ENCODE measurements around the gene RRN3.
"Not testable (repeated sequence)": the region's sequence is repeated elsewhere in the genome, so short reads cannot be mapped to it uniquely, and the experiment has no call there.

DNA sequence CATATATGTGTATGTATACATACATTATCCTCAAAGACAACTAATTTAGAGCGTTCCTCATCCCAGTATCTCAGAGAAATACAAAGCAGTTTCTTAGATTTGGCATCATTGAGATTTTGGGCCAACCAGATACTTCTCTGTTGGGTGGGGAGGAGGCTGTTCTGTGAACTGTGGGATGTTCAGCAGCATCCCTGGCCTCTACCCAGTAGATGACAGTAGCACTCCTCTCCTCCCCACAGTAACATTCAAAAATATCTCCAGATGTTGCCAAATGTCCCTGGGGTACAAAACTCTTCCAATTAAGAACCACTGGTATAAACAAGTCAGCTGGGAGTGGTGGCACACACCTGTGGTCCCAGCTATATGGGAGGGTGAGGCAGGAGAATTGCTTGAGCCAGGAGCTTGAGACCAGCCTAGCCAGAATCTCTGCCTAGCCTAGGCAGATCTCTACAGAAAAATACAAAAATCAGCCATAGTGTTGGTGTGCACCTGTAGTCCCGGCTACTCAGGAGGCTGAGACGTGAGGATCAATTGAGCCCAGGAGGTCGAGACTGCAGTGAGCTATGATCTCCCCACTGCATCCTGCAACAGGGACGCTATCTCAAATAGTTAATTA lies 6.4 kb upstream of the RRN3 start:
- TF ChIP-seq, protein P1, sequence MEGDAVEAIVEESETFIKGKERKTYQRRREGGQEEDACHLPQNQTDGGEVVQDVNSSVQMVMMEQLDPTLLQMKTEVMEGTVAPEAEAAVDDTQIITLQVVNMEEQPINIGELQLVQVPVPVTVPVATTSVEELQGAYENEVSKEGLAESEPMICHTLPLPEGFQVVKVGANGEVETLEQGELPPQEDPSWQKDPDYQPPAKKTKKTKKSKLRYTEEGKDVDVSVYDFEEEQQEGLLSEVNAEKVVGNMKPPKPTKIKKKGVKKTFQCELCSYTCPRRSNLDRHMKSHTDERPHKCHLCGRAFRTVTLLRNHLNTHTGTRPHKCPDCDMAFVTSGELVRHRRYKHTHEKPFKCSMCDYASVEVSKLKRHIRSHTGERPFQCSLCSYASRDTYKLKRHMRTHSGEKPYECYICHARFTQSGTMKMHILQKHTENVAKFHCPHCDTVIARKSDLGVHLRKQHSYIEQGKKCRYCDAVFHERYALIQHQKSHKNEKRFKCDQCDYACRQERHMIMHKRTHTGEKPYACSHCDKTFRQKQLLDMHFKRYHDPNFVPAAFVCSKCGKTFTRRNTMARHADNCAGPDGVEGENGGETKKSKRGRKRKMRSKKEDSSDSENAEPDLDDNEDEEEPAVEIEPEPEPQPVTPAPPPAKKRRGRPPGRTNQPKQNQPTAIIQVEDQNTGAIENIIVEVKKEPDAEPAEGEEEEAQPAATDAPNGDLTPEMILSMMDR (IDR thresholded peaks at IDR 0.05), result not testable (repeated sequence)
- TF ChIP-seq POLR2A (IDR thresholded peaks at IDR 0.05), result not testable (repeated sequence)
